HG02981 (cell line): ENCODE results near the gene METTL8.

Experiments used
- ATAC-seq: cut with Tn5 transposase; IDR thresholded peaks from one replicate; pipeline ENCODE4 v1.9.1; 2021; ENCODE audit warnings: mild to moderate bottlenecking, moderate library complexity; ENCODE audit not compliant: unreplicated experiment

METTL8 gene

GRCh38 chr2:171347591-171348032, 86.2 kb downstream of the METTL8 start:
- ATAC-seq = no peak

- no peak for ATAC-seq
These were observed 86.8 kb downstream of the METTL8 start for GRCh38 chr2:171346723-171347557.

- ATAC-seq = no peak
These were observed 87.6 kb downstream of the METTL8 start for GRCh38 chr2:171345971-171346722.

GRCh38 chr2:171344182-171344581, 89.6 kb downstream of the METTL8 start:
- ATAC-seq = no peak

- no peak for ATAC-seq
These were observed 91.8 kb downstream of the METTL8 start for GRCh38 chr2:171342067-171342413.

GRCh38 chr2:171341394-171342066, 92.3 kb downstream of the METTL8 start:
- ATAC-seq = no peak

- no peak for ATAC-seq
These were observed 98.8 kb downstream of the METTL8 start for GRCh38 chr2:171334946-171335345.

GRCh38 chr2:171334171-171334570, 99.6 kb downstream of the METTL8 start:
- no peak for ATAC-seq

- ATAC-seq = no peak
These were observed 103.4 kb downstream of the METTL8 start for GRCh38 chr2:171330155-171330956.

GRCh38 chr2:171327043-171327496, 106.7 kb downstream of the METTL8 start:
- ATAC-seq = no peak

GRCh38 chr2:171325886-171326585, 107.8 kb downstream of the METTL8 start:
- ATAC-seq = peak; percentile 44

- no peak for ATAC-seq
These were observed 109.7 kb downstream of the METTL8 start for GRCh38 chr2:171323971-171324528.

GRCh38 chr2:171322928-171323327, 110.9 kb downstream of the METTL8 start:
- ATAC-seq = no peak

GRCh38 chr2:171320731-171321130, 113.1 kb downstream of the METTL8 start:
- ATAC-seq = no peak

- peak; percentile 33 for ATAC-seq
These were observed 113.6 kb downstream of the METTL8 start for GRCh38 chr2:171320208-171320621.

- peak; percentile 48 for ATAC-seq
These were observed 114.5 kb downstream of the METTL8 start for GRCh38 chr2:171319164-171319810.

GRCh38 chr2:171318463-171318934, 115.3 kb downstream of the METTL8 start:
- ATAC-seq = no peak

GRCh38 chr2:171317492-171318125, 116.2 kb downstream of the METTL8 start:
- ATAC-seq = no peak
